NCI-H2107 treated with DMSO at 0.1 percent for 48 hours (cell line): ENCODE results near the gene DDN.

Source experiments
- DNase-seq: peaks from one replicate; lab custom pipeline; 2025; ENCODE audit not compliant: unreplicated experiment; lab: John Stamatoyannopoulos, UW

Gene DDN

GRCh38 chr12:48999371-49000131 is at the start of gene DDN:
Gene DDN, minus strand, starts transcription at chr12:48999375. Its CDS starts 88 bp downstream, at chr12:48999287.
- no peak for DNase-seq

GRCh38 chr12:49048953-49049352 is 49.8 kb upstream of the DDN start:
- no peak for DNase-seq

GRCh38 chr12:49046129-49046895 is 47.1 kb upstream of the DDN start:
- DNase-seq = no peak

GRCh38 chr12:49044660-49045059 is 45.5 kb upstream of the DDN start:
- no peak for DNase-seq

GRCh38 chr12:49043856-49044258 is 44.7 kb upstream of the DDN start:
- DNase-seq = peak; percentile 5

- DNase-seq = no peak
These were observed 44.1 kb upstream of the DDN start for GRCh38 chr12:49043241-49043640.

- DNase-seq = no peak
These were observed 42.8 kb upstream of the DDN start for GRCh38 chr12:49041881-49042484.

GRCh38 chr12:49041036-49041880 is 42.1 kb upstream of the DDN start:
- no peak for DNase-seq

- no peak for DNase-seq
These were observed 41.2 kb upstream of the DDN start for GRCh38 chr12:49040364-49040855.

GRCh38 chr12:49039421-49040363 is 40.5 kb upstream of the DDN start:
- no peak for DNase-seq

- no peak for DNase-seq
These were observed 39.2 kb upstream of the DDN start for GRCh38 chr12:49038291-49038955.

- no peak for DNase-seq
These were observed 38.7 kb upstream of the DDN start for GRCh38 chr12:49037947-49038237.

- DNase-seq = no peak
These were observed 38.2 kb upstream of the DDN start for GRCh38 chr12:49037111-49037946.

GRCh38 chr12:49036029-49036428 is 36.9 kb upstream of the DDN start:
- no peak for DNase-seq

- no peak for DNase-seq
These were observed 35.1 kb upstream of the DDN start for GRCh38 chr12:49034286-49034622.

GRCh38 chr12:49033611-49034285 is 34.6 kb upstream of the DDN start:
- no peak for DNase-seq

- no peak for DNase-seq
These were observed 33.7 kb upstream of the DDN start for GRCh38 chr12:49032679-49033447.
